Renal cortex interstitium (tissue), 15 donors: ENCODE measurements around the gene PLA2G10. TPM values are rescaled to one million over a fixed set of nuclear protein-coding genes. Genes with fewer than 3 reads are reported as not detected.
"Not testable (repeated sequence)": the region's sequence is repeated elsewhere in the genome, so short reads cannot be mapped to it uniquely, and the experiment has no call there.

Source experiments
- DNase-seq, 11 donors: peaks; one replicate each; pipeline ENCODE4 v3.0.0-alpha.2; 2013; ENCODE audit warnings: low read depth in 9 of 11, low spot score in 4 of 11; ENCODE audit errors: extremely low read depth in 1 of 11
- long read RNA-seq, 16 experiments: transcript quantifications; one replicate each; lab custom pipeline, GENCODE V29; 2026
- polyA plus RNA-seq, 3 donors: library from polyadenylated mRNA; unstranded; fragments of 120-200 nt; gene quantifications; one replicate each; pipeline ENCODE4 v1.2.1, GENCODE V29; 2013; ENCODE audit not compliant: insufficient read length in 3 of 3

Gene PLA2G10, protein sequence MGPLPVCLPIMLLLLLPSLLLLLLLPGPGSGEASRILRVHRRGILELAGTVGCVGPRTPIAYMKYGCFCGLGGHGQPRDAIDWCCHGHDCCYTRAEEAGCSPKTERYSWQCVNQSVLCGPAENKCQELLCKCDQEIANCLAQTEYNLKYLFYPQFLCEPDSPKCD
- under 1 TPM; 0.26 to 0.77 (median 0.47) TPM for polyA plus RNA-seq
- long read RNA-seq, donor 1: 0 reads
- long read RNA-seq, donor 2: 0 reads
- long read RNA-seq, donor 3: 0 reads
- long read RNA-seq, donor 4, partial matches to known transcripts: 0 of 1 reads
- long read RNA-seq, donor 4, other reads (novel, unspliced or antisense): 0 of 1 reads
- long read RNA-seq, donor 5: 0 reads
- long read RNA-seq, donor 6: 0 reads
- long read RNA-seq, donor 7: 0 reads
- long read RNA-seq, donor 8: 0 reads
- long read RNA-seq, donor 9: 0 reads
- long read RNA-seq, donor 10: 0 reads
- long read RNA-seq, donor 11: 0 reads
- long read RNA-seq, donor 12: 0 reads
- long read RNA-seq, donor 13: 0 reads
- long read RNA-seq, donor 14: 0 reads
- long read RNA-seq, donor 15: 0 reads
- long read RNA-seq, donor 16: 0 reads

- DNase-seq: not testable (repeated sequence)
Observed at GRCh38 chr16:14694129-14694528, at the start of gene PLA2G10. Gene PLA2G10 (minus strand): TSS chr16:14694308. CDS start chr16:14694229, 79 bp downstream.

- DNase-seq: not testable (repeated sequence)
Observed at GRCh38 chr16:14742273-14743128, 48.4 kb upstream of the PLA2G10 start, which contains the start of gene NPIPA2. Gene NPIPA2 (plus strand): TSS chr16:14742533. CDS start chr16:14748066, 5,533 bp downstream.

DNA sequence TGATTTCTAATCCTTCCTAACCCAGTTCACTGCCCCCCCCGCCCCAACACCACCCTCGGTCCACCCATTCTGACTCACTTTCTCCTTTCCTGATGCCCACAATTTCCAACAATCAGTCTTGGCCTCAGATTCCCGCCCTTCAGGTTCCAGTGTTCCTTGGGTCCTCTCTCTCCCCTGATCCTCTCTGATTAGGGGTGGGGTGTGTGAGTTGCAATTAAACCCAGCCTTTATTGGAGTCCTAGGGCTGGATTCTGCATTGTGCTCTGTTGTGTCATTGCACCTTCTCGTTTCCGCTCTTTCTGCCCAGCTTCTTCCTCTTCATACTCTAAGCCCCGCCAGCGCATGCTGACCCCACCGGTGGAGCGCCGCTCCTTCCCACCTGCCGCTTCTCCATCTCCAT, 47.7 kb upstream of the PLA2G10 start:
- not testable (repeated sequence) for DNase-seq

DNA sequence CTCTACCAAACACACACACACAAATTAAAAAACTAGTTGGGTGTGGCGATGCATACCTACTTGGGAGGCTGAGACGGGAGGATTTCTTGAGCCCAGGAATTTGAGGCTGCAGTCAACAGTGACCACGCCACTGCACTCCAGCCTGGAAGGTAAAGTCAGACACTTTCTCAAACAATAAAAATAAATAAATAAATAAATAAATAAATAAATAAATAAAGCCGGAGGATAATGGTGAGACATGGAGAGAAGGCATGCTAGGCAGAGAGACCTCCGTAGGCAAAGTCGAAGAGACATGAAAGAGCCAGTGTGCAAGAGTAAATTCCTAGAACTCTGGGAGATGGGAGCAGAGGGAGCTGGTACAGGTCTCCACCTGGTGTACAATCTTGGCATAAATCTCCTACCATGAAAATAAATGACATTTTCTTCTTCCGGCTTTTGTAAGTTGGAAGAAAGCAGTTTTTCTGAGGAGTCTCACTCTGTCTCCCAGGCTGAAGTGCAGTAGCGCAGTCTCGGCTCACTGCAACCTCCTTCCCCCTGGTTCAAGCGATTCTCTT, 46.8 kb upstream of the PLA2G10 start:
- not testable (repeated sequence) for DNase-seq

DNA sequence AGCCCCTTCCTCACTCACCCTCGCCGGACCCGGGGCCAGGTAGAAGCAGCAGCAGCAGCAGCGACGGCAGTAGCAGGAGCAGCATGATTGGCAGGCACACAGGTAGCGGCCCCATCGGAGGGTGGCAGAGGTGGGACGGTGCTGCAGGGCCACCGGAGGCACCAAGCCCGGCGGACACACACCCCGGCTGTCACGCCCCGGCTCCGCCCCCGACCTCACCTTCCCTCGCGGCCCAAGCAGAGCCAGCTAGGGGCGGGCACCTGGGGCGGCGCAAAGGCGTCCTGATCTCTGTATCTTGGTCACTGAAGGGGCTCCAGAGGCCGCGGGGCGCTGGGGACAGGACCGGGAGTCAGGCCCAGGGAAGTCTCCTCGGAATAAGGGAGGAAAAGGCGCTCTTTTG, 39.1 kb upstream of the PLA2G10 start:
- not testable (repeated sequence) for DNase-seq

DNA sequence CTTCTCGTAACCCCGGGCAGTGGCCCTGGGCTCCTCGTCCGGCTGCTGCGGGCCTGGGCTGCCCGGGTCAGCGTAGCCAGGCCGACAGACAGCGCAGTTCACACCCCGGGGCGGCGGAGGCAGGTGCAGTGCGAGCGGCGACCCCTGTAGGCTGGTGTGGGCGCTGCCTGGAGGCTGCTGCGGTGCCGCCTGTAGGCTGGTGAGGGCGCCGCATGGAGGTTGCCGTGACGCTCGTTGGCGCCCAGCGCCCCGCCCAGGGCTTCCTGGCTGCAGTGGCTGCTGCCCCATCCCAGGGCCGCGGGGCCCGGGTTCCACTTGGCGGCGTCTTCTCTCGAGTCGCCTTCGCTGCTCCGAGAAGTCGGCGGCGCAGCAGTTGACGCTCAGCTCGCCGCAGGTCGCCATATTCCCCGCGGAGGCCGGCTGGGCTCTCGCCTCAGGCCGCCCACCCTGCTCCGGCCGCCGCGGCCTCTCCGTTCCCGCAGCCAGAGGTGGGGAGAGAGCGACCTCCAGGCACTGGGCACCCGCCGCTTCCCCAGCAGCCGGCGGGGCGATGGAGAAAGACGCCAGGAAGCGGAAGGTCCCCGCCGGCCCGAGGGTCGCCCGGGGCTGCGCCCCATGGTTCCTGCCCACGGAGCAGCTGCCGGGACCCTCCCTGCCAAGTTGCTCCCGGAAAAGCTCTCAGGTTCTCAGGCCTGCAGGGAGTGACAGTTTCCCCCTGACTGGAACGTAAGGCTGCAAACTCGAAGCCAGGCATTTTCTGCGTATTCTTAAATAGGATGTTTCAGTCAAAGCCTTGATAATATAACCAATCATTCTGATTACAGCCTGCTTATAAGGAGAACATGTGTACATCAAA, 9.3 kb upstream of the PLA2G10 start, which contains the start of gene NPIPA3:
Gene NPIPA3 (plus strand): TSS at position 256 of the 856 bp plus-strand sequence. CDS start 5,533 bp downstream, outside the sequence.
- not testable (repeated sequence) for DNase-seq

- not testable (repeated sequence) for DNase-seq
Observed at GRCh38 chr16:14702672-14703071, 8.6 kb upstream of the PLA2G10 start.

DNA sequence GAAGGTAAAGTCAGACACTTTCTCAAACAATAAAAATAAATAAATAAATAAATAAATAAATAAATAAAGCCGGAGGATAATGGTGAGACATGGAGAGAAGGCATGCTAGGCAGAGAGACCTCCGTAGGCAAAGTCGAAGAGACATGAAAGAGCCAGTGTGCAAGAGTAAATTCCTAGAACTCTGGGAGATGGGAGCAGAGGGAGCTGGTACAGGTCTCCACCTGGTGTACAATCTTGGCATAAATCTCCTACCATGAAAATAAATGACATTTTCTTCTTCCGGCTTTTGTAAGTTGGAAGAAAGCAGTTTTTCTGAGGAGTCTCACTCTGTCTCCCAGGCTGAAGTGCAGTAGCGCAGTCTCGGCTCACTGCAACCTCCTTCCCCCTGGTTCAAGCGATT, 7.8 kb upstream of the PLA2G10 start:
- not testable (repeated sequence) for DNase-seq

DNA sequence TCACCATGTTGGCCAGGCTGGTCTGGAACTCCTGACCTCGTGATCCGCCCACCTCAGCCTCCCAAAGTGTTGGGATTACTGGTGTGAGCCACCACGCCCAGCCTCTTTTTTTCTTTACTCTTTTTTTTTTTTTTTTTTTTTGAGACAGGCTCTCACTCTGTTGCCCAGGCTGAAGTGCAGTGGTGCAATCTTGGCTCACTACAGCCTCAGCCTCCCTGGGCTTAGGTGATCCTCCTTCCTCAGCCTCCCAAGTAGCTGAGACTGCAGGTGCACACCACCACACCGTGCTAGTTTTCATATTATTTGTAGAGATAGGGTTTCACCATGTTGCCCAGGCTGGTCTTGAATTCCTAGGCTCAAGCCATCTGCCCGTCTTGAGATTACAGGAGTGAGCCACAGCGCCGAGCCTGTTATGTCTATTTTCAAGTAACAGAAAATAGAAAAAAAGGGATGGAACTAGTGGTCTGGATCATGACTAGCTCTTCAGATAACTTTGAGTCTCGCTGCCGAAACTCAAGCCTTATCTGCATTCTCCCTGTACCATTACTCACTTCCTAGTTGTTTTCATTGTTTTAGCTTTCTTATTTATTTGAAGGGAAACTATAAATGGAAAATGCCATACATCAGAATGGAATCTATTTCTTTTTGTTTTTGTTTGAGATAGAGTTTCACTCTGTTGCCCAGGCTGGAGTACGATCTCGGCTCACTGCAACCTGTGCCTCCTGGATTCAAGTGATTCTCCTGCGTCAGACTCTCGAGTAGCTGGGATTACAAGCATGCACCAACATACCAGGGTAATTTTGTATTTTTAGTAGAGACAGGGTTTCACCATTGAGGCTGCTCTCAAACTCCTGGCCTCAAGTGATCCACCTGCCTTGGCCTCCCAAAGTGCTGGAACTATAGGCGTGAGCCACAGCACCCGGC, 8.0 kb downstream of the PLA2G10 start:
- DNase-seq: not testable (repeated sequence)

- DNase-seq: no peak
Observed at GRCh38 chr16:14682121-14682520, 12.0 kb downstream of the PLA2G10 start.

DNA sequence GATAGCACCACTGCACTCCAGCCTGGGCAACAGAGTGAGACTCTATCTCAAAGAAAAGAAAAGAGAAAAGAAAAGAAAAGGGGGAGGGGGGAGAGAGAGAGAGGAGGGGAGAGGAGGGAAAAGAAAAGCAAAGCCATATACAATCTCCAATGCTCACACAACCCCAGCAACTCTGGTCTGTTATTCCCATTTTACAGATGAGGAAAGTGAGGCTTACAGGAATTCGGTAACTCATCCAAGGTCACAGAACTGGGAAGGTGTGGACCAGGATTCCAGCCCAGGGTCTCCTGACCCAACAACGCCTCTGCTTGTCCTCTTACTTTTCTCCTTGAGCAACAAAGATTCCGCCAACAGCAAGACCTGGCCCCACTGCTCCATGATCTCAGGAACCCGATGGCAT, 13.0 kb downstream of the PLA2G10 start:
- DNase-seq: no peak

GRCh38 chr16:14680396-14680795, 13.7 kb downstream of the PLA2G10 start:
- not testable (repeated sequence) for DNase-seq

DNA sequence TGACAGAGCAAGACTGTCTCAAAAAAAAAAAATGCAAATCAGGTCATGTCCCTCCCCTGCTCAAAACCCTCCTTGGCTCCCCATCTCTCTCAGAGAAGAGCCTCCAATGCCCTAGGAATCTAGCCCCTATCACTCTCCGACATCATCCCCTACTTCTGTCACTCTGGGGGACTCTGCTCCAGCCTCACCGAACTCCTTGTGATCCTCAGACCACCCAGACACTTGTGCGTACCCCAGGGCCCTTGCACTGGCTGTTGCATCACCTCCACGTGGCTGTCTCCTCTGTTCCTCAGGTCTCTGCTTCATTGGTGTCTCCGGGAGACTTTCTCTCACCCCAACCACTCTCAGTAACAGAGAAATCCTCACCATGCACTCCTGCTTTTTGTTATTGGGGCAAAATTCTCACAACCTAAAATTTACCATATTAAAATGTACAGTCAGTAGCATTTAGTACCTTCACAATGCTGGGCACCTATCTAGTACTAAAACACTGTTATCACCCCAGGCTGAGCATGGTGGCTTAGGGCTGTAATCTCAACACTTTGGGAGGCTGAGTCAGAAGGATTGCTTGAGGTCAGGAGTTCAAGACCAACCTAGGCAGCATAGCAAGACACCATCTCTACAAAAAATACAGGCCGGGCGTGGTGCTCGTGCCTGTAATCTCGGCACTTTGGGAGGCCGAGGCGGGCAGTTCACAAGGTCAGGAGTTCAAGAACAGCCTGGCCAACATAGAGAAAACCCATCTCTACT, 15.2 kb downstream of the PLA2G10 start:
- DNase-seq: no peak

GRCh38 chr16:14677627-14678026, 16.5 kb downstream of the PLA2G10 start:
- no peak for DNase-seq

DNA sequence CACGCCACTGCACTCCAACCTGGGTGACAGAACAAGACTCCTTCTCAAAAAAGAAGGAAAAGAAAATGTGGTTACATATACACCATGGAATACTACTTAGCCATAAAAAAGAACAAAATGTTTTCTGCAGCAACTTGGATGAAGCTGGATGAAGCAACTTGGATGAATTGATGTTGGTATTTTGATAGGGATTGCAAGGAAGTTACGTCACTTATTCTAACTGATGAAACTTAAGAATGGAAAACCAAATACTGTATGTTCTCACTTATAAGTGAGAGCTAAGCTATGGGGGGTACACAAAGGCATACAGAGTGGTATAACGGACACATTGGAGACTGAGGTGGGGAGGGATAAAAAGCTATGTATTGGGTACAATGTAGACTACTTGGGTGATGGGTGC, 17.5 kb downstream of the PLA2G10 start:
- DNase-seq: no peak

GRCh38 chr16:14672403-14672971, 21.6 kb downstream of the PLA2G10 start:
- DNase-seq: peak in 1 of 11 donors; percentile 14
